Sigmoid colon (tissue), 4 donors: ENCODE data around the gene COL15A1.
A peak's percentile ranks its signal among the peaks of the same experiment; 100 is the strongest.

Source experiments
- CTCF ChIP-seq, 4 experiments: fragments of 450-650 bp in 3 of 4; fragments of 200-600 bp in 1 of 4; IDR thresholded peaks; one replicate each; pipeline ENCODE4 v1.5.1; 2016 to 2019; ENCODE audit warnings: antibody characterized with exemption in 4 of 4, mild to moderate bottlenecking in 3 of 4, moderate library complexity in 2 of 4
- EP300 ChIP-seq, 4 donors: sonication (generic); formaldehyde crosslinking; IDR thresholded peaks; one replicate each; pipeline ENCODE4 v1.6.1; 2017; ENCODE audit warnings: antibody characterized with exemption in 4 of 4
- POLR2A ChIP-seq, 2 donors: fragments of 450-650 bp; IDR thresholded peaks; one replicate each; pipeline ENCODE4 v1.6.1; 2016; ENCODE audit warnings: antibody characterized with exemption in 2 of 2, mild to moderate bottlenecking in 2 of 2, moderate library complexity in 2 of 2
- POLR2AphosphoS5 ChIP-seq, 4 donors: sonication (generic); formaldehyde crosslinking; IDR thresholded peaks; one replicate each; pipeline ENCODE4 v1.6.1; 2017; ENCODE audit warnings: antibody characterized with exemption in 4 of 4

GRCh38 chr9:98997604-98998003, 53.9 kb downstream of the COL15A1 start:
- TF ChIP-seq CTCF (IDR thresholded peaks at IDR 0.05) (no peak), POLR2AphosphoS5 (IDR thresholded peaks at IDR 0.05) (peak in 2 of 4 donors; percentile 27 to 34), EP300 (IDR thresholded peaks at IDR 0.05) (no peak), POLR2A (IDR thresholded peaks at IDR 0.05) (no peak)
